Urothelium cell line (cell line): Measurements from ENCODE around the gene ASXL2.
A peak's percentile ranks its signal among the peaks of the same experiment; 100 is the strongest.
"Not testable (repeated sequence)": the region's sequence is repeated elsewhere in the genome, so short reads cannot be mapped to it uniquely, and the experiment has no call there.

Source experiments
- DNase-seq: peaks from one replicate; pipeline ENCODE4 v3.0.0; 2011; ENCODE audit warnings: low spot score, mixed read lengths
- FAIRE-seq: peaks from 2 replicates; lab custom pipeline; 2011; peaks lifted over from hg19 to GRCh38; lab: Jason Lieb, UNC

The ASXL2 gene

GRCh38 chr2:25878361-25879132 lies at the start of gene ASXL2:
TSS of gene ASXL2 (minus strand) at chr2:25878487. CDS start at chr2:25878222, 265 bp downstream.
- FAIRE-seq: peak; percentile 80
- DNase-seq: peak; percentile 99

GRCh38 chr2:25926984-25927756 lies 48.9 kb upstream of the ASXL2 start:
- DNase-seq: no peak
- no peak for FAIRE-seq

- DNase-seq (no peak), FAIRE-seq (no peak)
Observed at GRCh38 chr2:25922501-25922900, 44.2 kb upstream of the ASXL2 start.

GRCh38 chr2:25920786-25921415 lies 42.6 kb upstream of the ASXL2 start:
- FAIRE-seq (no peak), DNase-seq (no peak)

- no peak for FAIRE-seq
- DNase-seq: no peak
Observed at GRCh38 chr2:25920336-25920735, 42.0 kb upstream of the ASXL2 start.

GRCh38 chr2:25917832-25918231 lies 39.5 kb upstream of the ASXL2 start:
- FAIRE-seq: no peak
- DNase-seq: no peak

- FAIRE-seq, DNase-seq: not testable (repeated sequence)
Observed at GRCh38 chr2:25917411-25917810, 39.1 kb upstream of the ASXL2 start.

GRCh38 chr2:25915944-25916772 lies 37.9 kb upstream of the ASXL2 start:
- FAIRE-seq, DNase-seq: not testable (repeated sequence)

- not testable (repeated sequence) for DNase-seq, FAIRE-seq
Observed at GRCh38 chr2:25915411-25915810, 37.1 kb upstream of the ASXL2 start.

- not testable (repeated sequence) for DNase-seq, FAIRE-seq
Observed at GRCh38 chr2:25913696-25913973, 35.3 kb upstream of the ASXL2 start.

GRCh38 chr2:25912851-25913695 lies 34.8 kb upstream of the ASXL2 start:
- DNase-seq (peak; percentile 40), FAIRE-seq (no peak)

GRCh38 chr2:25909574-25909973 lies 31.3 kb upstream of the ASXL2 start:
- DNase-seq, FAIRE-seq: not testable (repeated sequence)

GRCh38 chr2:25905126-25905525 lies 26.8 kb upstream of the ASXL2 start:
- DNase-seq (no peak), FAIRE-seq (no peak)

- DNase-seq (no peak), FAIRE-seq (no peak)
Observed at GRCh38 chr2:25903216-25903776, 25.0 kb upstream of the ASXL2 start.

- FAIRE-seq: no peak
- no peak for DNase-seq
Observed at GRCh38 chr2:25899404-25899970, 21.2 kb upstream of the ASXL2 start.

- no peak for FAIRE-seq
- no peak for DNase-seq
Observed at GRCh38 chr2:25897506-25897905, 19.2 kb upstream of the ASXL2 start.

GRCh38 chr2:25896308-25896707 lies 18.0 kb upstream of the ASXL2 start:
- not testable (repeated sequence) for DNase-seq, FAIRE-seq

GRCh38 chr2:25895610-25896009 lies 17.3 kb upstream of the ASXL2 start:
- DNase-seq (no peak), FAIRE-seq (no peak)

GRCh38 chr2:25895018-25895417 lies 16.7 kb upstream of the ASXL2 start:
- no peak for DNase-seq
- no peak for FAIRE-seq
